Lung (tissue), 12 donors: ENCODE data around the gene SOX5. TPM values are rescaled to one million over a fixed set of nuclear protein-coding genes. Genes with fewer than 3 reads are reported as not detected.
"Not testable (repeated sequence)": the region's sequence is repeated elsewhere in the genome, so short reads cannot be mapped to it uniquely, and the experiment has no call there.

Experiments used
- ATAC-seq: fragments of 200-7000 bp; cut with Tn5 transposase; one replicate; pipeline ENCODE4 v1.9.1; 2020; ENCODE audit warnings: moderate number of reproducible peaks; ENCODE audit not compliant: insufficient read depth, low FRiP score
- DNase-seq, 3 donors: peaks; one replicate each; pipeline ENCODE4 v3.0.0-alpha.2; 2013 to 2017
- H3K27ac ChIP-seq, 2 donors: one replicate each; pipeline ENCODE4 v1.5.1; 2013; ENCODE audit warnings: mild to moderate bottlenecking in 2 of 2, moderate library complexity in 2 of 2, control low read depth in 1 of 2, inconsistent platforms in 1 of 2, low read depth in 1 of 2, low read length in 1 of 2
- H3K27me3 ChIP-seq, 3 donors: one replicate each; pipeline ENCODE4 v1.5.1; 2013; ENCODE audit warnings: low read length in 2 of 3; ENCODE audit not compliant: control insufficient read depth in 3 of 3, insufficient read depth in 3 of 3
- H3K36me3 ChIP-seq, 4 donors: one replicate each; pipeline ENCODE4 v1.5.1; 2013; ENCODE audit warnings: low read length in 4 of 4, mild to moderate bottlenecking in 1 of 4, moderate library complexity in 1 of 4; ENCODE audit not compliant: control insufficient read depth in 4 of 4, insufficient read depth in 4 of 4
- H3K4me1 ChIP-seq, 5 donors: one replicate each; pipeline ENCODE4 v1.5.1; 2013; ENCODE audit warnings: low read length in 5 of 5, mild to moderate bottlenecking in 2 of 5, moderate library complexity in 1 of 5; ENCODE audit not compliant: control insufficient read depth in 5 of 5, insufficient read depth in 5 of 5
- H3K4me3 ChIP-seq: one replicate; pipeline ENCODE4 v1.5.1; 2013; ENCODE audit warnings: mild to moderate bottlenecking, control low read depth, moderate library complexity
- H3K9ac ChIP-seq, 2 donors: one replicate each; pipeline ENCODE4 v1.5.1; 2013; ENCODE audit warnings: low read length in 2 of 2, control low read depth in 1 of 2; ENCODE audit not compliant: insufficient read depth in 1 of 2
- H3K9me3 ChIP-seq, 4 donors: one replicate each; pipeline ENCODE4 v1.5.1; 2013; ENCODE audit warnings: low read length in 3 of 4, mild to moderate bottlenecking in 1 of 4, moderate library complexity in 1 of 4; ENCODE audit not compliant: control insufficient read depth in 4 of 4, insufficient read depth in 3 of 4
- CTCF ChIP-seq: IDR thresholded peaks from 2 replicates; pipeline ENCODE4 v1.5.1; 2012; ENCODE audit warnings: mild to moderate bottlenecking; ENCODE audit errors: control extremely low read depth, extremely low read depth
- WGBS, 2 donors: extraction: QIAGEN DNeasy Blood & Tissue Kit; methylation state at CpG; one replicate each; pipeline ENCODE4 v1.1.7; 2013; 5-methylcytosine and 5-hydroxymethylcytosine counted together
- polyA plus RNA-seq, 2 donors: library from polyadenylated mRNA; stranded (reverse); fragments of 200-250 nt; gene quantifications; one replicate each; pipeline ENCODE4 v1.2.1, GENCODE V29; 2013
- total RNA-seq, 2 donors: library from RNA; depleted of rRNA in 1 of 2; stranded (reverse); fragments of >200 nt in 1 of 2; gene quantifications; one replicate each; pipeline ENCODE4 v1.2.1, GENCODE V29; 2014 to 2021
- donor health status: control.
- donor health status: control.
- donor health status: Bipolar disorder and iron deficiency.
- donor health status: healthy.
- donor health status: DM: yes; HTN: yes; CAD: no.

Gene SOX5
- total and polyA plus RNA-seq, 4 donors = 1.0 to 71.4 (median 7.2) TPM

- H3K9me3 ChIP-seq = no peaks in the 10 kb centered on the region
- no peak overlapping the region for H3K9ac ChIP-seq
- no peaks in the 10 kb centered on the region for H3K4me1 ChIP-seq
- no peak overlapping the region for H3K27ac ChIP-seq
- H3K36me3 ChIP-seq = no peaks in the 10 kb centered on the region
- no peaks in the 10 kb centered on the region for H3K27me3 ChIP-seq
- ATAC-seq (no peak), DNase-seq (no peak)
- 80 to 83% methylated on average over 5 of the region's 5 CpGs for WGBS, 2 donors
- H3K4me3 ChIP-seq = no peak overlapping the region
- TF ChIP-seq CTCF = no peak
These were observed 423.9 kb downstream of the SOX5 start for GRCh38 chr12:23525450-23526072.

GRCh38 chr12:23523339-23523738 lies 426.1 kb downstream of the SOX5 start:
- no peak for ATAC-seq
- no peak overlapping the region for H3K27ac ChIP-seq
- H3K9me3 ChIP-seq = no peaks in the 10 kb centered on the region
- 91 to 94% methylated on average over 2 of the region's 2 CpGs for WGBS, 2 donors
- no peak overlapping the region for H3K4me3 ChIP-seq
- DNase-seq = no peak
- no peaks in the 10 kb centered on the region for H3K36me3 ChIP-seq
- TF ChIP-seq CTCF = no peak
- no peaks in the 10 kb centered on the region for H3K4me1 ChIP-seq
- H3K27me3 ChIP-seq = no peaks in the 10 kb centered on the region
- no peak overlapping the region for H3K9ac ChIP-seq

GRCh38 chr12:23519444-23519843 lies 430.0 kb downstream of the SOX5 start:
- H3K36me3 ChIP-seq, DNase-seq, H3K9ac ChIP-seq, H3K9me3 ChIP-seq, ATAC-seq, H3K4me1 ChIP-seq, H3K27me3 ChIP-seq, H3K4me3 ChIP-seq, H3K27ac ChIP-seq: not testable (repeated sequence)
- 88 to 91% methylated on average over 1 of the region's 1 CpG for WGBS, 2 donors

GRCh38 chr12:23515785-23516184 lies 433.7 kb downstream of the SOX5 start:
- H3K27ac ChIP-seq, DNase-seq, H3K9me3 ChIP-seq, H3K4me1 ChIP-seq, H3K4me3 ChIP-seq, H3K9ac ChIP-seq, H3K27me3 ChIP-seq, H3K36me3 ChIP-seq, ATAC-seq: not testable (repeated sequence)
- 78 to 83% methylated on average over 6 of the region's 6 CpGs for WGBS, 2 donors
